NCI-H2227 (cell line): ENCODE measurements around the gene ASIP.
"Not testable (repeated sequence)": the region's sequence is repeated elsewhere in the genome, so short reads cannot be mapped to it uniquely, and the experiment has no call there.

Experiments
- DNase-seq: peaks from one replicate; lab custom pipeline; 2025; ENCODE audit not compliant: unreplicated experiment; lab: John Stamatoyannopoulos, UW

The ASIP gene

DNA sequence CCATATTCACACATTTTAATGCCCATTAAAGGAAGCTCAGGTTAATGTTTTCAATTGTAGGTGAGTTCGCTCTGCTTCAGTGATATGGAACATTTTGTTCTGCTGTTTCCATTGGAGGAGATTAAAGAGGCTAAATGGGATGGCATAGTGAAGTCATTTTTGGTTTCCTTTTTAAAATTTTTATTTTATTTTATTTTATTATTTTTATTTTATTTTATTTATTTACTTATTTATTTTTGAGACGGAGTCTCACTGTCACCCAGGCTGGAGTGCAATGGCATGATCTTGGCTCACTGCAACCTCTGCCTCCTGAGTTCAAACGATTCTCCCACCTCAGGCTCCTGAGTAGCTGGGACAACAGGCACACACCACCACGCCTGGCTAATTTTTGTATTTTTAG is 792 bp downstream of the ASIP start:
- DNase-seq, result not testable (repeated sequence)

DNA sequence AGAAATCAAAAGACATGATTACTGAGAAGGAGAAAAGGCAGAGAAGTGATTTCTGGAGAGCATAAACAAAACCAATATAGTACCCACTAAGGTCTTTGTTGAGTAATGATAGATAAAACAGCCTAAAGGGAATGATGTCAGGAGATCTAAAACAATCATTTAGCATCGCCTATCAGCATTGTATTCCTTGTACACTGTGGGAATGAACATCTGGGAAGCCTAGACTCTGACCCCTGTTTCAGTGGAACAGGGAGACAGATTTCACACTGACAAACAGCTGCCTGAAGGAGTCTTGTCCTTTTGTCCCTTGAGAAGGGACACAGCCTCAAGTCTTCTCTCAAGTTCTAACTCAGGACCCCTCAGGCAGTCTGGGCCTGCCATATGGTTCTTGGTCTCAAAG is 1.7 kb downstream of the ASIP start:
- DNase-seq, result no peak

DNA sequence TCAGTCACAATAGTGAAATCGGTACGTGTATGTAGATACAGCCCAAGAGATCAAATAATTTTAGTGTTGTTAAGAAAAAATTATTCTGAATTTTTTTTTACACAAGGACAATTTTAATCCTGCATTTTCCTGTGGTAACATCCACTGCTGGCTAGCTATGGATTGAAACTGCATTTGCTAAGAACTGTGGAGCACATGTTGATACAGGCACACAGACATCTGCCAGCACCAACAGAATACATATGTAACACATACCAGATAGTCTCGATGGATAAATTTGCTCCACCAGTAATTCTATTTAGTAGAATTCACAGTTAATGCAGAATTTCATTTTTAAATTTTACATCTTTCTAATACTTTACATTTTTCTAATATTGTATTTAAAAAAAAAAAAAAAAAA is 2.2 kb downstream of the ASIP start:
- no peak for DNase-seq

DNA sequence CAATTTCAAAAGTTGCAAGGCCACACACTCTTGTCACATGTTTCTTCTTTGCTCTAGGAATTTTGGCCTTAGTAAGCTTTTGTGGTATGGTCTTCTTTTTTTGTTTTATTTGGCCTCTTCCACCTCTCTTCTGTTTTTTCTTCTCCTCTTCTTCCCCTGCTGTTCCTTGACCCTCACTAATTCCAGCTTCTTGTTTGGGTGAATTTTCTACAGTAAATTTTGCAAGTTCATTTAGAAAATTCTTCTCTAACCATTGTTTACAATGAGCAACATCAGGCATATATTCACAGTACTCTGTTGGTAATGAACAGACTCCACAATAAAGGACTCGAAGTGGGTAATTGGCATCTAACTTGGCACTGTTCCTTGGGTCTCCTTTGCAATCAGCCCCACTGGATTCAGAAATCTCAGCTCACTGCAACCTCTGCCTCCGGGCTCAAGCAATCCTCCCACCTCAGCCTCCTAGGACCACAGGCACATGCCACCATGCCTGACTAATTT is 5.0 kb downstream of the ASIP start:
- DNase-seq, result no peak

DNA sequence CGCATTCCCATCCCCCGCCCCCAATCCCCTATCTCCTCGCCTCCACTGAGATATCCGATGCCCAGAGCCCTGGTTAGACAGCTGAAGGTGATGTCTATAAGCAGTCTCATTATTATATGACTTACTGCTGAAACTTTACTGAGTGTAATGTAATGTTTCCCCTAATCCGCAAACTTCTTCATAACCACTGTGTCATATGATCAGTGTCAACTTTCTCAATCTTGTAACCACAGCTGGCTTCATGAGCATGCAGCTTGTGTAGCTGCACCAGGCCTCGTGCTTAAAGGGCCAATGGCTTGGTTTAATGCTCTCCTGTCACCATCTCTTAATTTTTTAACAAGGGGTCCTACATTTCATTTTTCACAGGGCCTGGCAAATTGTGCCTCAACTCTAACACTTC is 8.1 kb downstream of the ASIP start:
- no peak for DNase-seq

DNA sequence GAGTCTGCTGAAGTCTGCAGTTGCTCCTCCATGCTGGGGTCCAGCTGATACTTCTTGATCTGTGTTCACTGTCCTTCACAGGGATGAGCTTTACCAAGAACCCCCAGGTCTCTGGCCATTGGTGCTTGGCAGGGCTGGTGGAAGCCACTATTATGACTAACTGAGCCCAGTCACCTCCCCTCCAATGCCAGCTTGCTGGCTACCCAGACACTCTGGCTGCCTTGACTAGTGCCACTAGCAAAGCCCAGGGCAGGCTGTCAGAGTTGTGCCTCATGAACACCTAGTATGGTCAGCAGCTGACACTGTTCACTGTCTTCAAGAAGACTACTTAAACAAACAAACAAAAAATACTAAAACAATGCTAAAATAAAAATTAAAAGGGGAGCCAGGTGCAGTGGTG is 8.8 kb downstream of the ASIP start:
- no peak for DNase-seq

DNA sequence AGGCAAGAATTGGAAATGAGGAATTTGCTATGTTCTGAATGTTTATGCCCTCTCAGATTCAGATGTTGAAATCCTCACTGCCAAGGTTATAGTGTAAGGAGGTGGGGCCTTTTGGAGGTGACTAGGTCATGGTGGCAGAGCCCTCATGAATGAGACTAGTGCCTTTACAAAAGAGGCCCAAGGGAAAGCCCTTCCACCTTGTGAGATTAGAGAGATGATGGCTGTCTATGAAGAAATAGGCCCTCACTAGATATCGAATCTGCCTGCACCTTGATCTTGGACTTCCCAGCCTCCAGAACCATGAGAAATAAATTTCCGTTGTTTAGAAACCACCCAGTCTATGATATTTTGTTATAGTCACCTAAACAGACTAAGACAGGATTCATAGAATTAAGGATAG is 10.4 kb downstream of the ASIP start:
- DNase-seq, result no peak

DNA sequence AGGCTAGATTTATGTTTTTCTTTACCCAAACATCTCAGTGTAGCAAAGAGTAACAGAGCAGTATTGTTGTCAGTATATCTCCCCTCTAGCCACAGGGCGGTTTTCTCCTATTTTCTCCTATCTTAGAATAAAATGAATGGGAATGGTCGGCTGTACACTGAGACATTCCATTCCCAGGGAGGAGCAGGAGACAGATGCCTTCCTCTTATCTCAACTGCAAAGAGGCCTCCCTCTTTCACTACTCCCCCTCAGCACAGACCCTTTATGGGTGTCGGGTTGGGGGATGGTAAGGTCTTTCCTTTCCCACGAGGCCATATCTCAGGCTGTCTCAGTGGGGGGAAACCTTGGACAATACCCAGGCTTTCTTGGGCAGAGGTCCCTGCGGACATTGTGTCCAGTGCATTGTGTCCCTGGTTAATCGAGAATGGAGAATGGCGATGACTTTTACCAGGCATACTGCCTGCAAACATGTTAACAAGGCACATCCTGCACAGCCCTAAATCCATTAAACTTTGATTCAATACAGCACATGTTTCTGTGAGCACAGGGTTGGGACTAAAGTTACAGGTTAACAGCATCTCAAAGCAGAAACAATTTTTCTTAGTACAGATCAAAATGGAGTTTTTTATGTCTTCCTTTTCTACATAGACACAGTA is 11.3 kb downstream of the ASIP start:
- not testable (repeated sequence) for DNase-seq

DNA sequence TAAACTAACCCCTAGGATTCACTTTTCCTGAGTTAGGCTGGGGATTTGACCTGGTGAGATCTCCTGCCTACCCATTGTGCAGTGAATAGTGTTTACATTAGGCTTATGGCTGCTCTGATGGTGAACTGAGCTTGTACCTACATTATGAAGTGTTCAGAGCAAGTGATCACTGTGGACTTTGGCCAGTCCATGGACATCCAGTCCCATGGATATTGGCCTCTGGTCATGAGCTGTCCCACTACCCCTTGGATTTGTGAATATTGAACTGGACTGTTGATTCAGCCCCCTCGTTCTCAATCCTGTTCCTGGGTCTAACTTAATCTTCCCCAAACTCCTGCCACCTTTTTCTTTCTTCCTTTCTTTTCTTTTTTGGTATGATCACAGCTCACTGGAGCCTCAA is 13.8 kb downstream of the ASIP start:
- no peak for DNase-seq

DNA sequence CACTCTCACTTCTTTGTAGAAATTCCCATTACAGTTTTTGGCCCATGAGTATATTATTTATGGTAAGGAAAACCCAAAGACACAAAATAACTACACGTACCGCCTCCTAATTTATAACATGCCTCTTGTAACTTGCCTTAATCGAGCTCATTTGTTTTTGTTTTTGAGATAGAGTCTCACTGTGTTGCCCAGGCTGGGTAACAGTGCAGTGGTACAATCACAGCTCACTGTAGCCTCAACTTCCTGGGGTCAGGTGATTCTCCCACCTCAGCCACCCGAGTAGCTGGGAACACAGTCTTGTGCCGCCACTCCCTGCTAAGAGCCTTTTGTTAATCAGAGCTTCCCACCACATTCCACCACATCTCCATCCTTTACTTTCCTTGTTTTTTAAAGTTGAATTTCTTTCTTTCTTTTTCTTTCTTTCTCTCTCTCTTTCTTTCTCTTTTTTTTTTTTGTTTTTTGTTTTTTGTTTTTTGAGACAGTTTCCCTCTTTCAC is 15.5 kb downstream of the ASIP start:
- no peak for DNase-seq

DNA sequence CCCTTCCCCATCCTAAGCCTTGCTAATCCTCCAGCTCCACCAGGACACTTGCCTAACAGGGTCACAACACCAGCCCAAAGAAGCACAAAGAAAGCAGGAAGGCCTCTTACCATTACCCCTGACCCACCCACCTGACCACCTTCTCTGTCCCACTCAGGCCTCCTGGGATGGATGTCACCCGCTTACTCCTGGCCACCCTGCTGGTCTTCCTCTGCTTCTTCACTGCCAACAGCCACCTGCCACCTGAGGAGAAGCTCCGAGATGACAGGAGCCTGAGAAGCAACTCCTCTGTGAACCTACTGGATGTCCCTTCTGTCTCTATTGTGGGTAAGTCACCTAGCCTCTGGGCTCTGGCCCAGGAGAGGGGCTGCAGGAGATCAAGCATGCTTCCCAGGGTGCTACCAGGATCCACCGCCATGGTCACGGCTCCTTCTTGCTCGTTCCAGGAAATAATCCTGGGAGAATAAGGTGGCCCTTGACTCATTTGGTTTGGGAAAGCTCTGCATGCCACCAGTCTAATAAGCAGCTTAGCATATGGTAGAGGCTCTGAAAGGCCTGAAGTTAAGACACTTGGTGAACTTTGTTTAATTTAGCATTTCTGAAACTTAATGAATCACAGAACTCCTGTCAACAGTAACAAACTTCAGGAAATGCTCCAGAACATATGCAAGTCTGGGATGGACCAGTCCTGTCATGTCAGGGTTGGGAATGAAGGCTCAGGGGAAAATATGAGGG is 19.2 kb downstream of the ASIP start:
- no peak for DNase-seq

DNA sequence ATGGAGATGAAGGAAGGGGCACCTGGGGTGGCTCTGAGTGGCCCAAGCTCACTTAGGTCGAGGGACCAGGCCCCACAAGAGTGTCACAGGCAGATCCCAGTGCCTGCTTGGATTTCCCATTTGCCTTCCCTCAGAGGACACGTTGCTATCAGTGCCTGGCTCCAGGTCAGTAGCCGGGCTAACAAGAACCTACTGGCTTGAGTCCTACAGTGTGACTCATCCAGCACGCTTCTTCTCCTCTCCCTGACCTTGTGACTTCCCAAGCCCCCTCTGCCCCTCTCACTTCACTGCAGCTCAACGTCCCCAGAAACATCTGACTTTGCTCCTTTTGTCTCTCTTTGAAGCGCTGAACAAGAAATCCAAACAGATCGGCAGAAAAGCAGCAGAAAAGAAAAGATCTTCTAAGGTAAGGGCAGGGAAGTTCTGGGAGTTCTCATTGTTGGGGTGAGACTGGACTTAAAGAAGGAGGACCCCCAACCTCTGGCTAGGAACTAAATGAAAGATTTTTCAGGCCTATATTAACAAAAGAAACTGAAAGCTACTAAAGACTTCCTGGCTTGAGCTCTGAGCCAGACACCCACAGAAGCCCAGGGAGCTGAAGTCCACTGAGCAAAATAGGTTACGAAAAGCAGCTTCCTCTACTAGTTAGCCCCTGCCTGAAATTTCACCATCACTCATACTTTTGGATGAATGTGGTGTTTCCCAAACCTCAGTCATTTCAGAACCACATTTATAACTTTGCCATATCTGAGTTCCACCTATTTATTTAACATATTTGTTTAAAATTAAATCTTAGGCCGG is 21.5 kb downstream of the ASIP start:
- DNase-seq, result no peak

DNA sequence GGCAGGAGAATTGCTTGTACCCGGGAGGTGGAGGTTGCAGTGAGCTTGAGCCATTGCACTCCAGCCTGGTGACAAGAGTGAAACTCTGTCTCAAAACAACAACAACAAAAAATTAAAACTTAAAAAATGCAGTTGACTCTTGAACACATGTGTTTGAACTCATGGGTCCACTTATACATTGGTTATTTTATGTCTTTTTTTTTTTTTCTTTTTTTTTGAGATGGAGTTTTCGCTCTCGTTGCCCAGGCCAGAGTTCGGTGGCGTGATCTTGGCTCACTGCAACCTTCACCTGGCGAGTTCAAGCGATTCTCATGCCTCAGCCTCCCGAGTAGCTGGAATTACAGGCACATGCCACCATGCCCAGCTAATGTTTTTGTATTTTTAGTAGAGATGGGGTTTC is 22.2 kb downstream of the ASIP start:
- DNase-seq, result not testable (repeated sequence)

DNA sequence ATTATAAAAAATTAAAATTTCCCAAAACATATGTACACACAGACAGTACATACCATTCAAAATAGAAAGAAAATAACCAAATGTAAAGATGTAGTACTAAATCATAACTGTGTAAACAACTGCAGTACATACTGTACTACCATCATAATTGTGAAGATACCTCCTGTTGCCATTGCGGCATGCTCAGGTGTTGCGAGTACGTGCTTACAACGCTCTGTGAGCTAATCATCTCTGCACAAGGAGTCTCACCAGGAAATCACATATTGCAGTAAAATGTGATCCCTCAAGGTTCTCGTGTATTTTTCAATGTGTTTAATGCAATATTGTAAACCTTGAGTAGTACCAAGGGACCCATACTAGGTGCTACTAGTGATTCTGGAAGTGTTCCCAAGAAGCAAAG is 22.9 kb downstream of the ASIP start:
- DNase-seq, result no peak

DNA sequence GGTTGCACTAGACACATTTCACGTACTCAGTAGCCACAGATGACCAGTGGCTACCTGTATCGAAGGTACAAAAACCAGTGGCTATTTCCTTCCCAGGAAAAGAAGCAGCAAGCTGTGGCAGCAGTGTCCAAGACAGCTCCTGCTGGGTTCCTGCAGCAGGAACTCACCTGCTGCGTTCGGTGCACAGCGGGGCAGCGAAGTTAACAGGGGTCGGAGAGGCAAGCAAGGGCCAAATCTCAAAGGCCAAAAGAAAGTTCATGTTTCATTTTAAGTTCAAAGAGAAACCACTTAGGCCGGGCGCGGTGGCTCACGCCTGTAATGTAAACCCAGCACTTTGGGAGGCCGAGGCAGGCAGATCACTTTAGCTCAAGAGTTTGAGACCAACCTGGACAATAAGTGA is 26.9 kb downstream of the ASIP start:
- DNase-seq, result no peak

DNA sequence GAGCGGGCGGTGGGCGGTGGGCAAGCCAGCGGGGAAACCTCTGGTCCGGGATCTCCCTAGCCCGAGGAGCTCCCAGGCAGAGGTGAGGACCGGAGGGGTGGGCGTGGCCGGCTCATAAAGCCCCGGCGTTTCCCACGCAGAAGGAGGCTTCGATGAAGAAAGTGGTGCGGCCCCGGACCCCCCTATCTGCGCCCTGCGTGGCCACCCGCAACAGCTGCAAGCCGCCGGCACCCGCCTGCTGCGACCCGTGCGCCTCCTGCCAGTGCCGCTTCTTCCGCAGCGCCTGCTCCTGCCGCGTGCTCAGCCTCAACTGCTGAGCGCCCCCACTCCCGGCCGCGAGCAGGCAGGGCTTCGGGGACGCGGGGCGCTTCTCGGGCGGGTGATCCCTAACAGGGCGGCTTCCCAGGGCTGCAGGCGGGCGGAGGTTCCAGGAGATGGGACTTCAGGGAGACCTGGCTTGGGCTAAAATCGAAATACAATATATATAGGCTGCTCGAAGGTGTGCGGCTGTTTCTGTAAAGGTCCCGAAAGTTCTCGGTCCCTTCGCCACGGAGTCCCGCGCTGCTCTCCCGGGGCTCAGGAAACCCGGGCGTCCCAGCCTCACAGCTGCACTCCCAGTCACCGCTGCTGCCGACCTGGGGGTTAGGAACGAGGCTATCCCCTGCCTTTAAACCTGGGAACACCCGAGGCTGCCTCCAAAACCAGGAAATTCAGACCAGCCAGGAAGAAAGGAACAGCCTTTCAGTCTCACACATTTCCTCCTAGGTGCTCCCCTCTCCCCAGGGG is 27.8 kb downstream of the ASIP start:
- DNase-seq, result no peak

DNA sequence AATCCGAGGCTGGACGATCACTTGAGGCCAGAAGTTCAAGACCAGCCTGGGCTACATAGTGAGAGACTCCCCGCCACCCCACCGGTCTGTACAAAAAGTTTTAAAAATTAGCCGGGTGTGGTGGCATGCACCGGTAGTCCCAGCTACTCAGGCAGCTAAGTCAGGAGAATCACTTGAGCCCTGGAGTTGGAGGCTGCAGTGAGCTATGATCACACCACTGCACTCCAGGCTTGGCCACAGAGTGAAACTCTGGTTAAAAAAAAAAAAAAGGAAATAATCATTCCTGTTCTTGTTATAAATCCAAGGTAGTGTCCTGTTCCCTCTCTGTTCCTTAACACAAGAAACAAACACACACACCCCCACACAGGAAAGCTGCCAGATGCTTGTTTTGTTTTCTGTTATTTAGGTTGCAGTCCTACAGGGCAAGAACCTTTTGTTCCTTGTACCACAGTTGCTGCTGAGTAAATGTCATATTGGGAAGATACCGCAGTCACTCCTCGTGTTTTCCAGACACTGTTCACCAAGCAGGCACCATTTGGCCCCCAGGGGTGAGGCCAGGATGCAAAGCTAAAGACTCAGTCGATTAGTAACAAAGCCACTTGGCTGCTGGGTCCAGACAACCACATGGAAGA is 28.9 kb downstream of the ASIP start:
- no peak for DNase-seq

DNA sequence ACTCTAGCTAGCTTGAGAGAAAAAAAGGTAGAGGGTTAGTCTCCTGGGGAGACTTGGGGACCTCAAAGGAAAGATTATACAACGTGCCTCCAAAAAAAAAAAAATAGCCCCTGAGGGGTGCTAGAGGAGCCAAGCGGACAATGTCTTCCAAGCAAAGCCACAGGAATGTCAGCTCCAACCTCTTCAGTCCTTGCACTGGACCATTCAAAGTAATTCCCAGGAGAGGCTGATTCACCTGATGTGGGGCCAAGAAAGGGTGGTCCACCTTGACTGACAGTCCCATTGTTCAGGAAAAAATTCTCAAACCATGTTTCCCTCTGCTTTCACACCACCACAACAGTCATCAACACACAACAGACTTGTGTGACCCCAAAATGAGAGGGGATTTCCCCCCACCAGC is 30.7 kb downstream of the ASIP start:
- no peak for DNase-seq

DNA sequence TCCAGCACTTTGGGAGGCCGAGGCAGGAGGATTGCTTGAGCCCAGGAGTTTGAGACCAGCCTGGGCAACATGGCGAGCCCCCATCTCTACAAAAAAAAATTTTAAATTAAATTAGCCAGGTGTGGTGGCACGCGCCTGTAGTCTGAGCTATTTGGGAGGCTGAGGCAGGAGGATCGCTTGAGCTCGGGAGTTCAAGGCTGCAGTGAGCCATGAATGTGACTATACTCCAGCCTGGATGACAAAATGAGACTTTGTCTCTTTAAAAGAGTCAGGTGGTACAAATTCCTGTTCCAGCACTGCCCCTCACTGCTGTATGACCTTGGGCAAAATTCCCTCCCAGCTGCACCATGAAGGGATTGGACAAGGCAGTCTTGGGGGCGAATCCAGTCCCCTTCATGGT is 33.5 kb downstream of the ASIP start:
- no peak for DNase-seq

DNA sequence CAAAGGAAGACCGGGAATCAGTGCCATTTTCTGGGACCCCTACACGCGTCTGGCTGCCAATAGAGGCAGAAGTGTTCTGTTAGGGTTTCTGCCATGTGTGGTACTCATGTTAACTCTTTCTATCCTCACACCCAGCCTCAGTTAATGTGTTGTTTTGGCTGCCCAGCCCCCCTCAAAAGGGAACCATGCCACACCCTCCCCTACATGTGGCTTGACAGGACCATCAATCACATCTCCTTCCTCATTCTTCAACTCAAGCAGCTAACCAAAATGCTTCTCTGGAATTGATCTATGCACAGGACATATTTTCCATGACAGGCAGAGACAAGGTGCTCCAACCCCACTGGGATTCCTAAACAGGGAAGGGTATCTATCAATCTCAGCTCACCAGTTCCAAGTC is 40.0 kb downstream of the ASIP start:
- DNase-seq, result no peak

DNA sequence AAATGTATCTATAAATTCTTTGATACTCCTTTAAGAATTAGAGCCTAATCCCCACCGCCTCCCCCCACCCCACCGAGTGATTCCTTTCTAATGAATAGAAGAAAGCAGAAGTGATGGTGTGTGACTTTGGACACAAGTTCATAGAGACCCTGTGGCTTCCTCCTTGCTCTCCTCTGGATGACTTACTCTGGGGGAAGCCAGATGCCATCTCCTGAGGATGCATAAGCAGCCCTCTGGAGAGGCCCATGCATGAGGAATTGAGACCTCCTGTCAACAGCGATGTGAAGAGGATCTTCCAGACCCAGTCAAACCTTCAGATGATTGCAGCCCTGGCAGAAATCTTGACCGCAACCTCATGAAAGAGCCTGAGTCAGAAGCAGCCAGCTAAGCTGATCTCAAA is 40.8 kb downstream of the ASIP start:
- no peak for DNase-seq
